Measurements from ENCODE around the gene CABLES1.
A peak's percentile ranks its signal among the peaks of the same experiment; 100 is the strongest.

CABLES1 gene

DNA sequence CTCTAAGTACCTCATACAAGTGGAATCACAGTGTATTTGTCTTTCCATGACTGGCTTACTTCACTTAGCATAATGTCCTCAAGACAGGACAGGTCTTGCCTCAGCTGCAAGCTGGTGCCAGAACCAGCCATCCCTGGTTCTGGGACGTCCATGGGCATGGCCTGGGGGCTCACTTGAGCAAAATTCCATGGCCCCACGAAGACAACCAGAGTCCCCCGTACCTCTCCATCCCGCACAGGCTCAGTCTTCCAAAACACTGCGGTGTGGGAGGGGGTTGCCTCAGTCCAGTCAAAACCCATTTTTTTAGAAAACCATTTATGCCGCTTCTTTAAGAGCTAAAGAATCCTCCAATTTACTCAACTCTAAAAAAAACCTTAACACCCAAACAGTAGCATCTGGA lies 21.7 kb upstream of the CABLES1 start:
- Histone ChIP-seq H3K27ac (ENCODE audit: poor library complexity, severe bottlenecking) (no peak overlapping the region), H3K4me3 (ENCODE audit: severe bottlenecking) (no peak overlapping the region), H3K9me3 (ENCODE audit: severe bottlenecking) (no peaks in the 10 kb centered on the region), H3K4me1 (ENCODE audit: insufficient read depth, poor library complexity, severe bottlenecking) (peaks cover 7% of the 10 kb centered on the region), H3K36me3 (ENCODE audit: low read depth) (no peaks in the 10 kb centered on the region), H3K27me3 (ENCODE audit: insufficient read depth, poor library complexity, severe bottlenecking) (no peaks in the 10 kb centered on the region)
- TF ChIP-seq, protein P1, sequence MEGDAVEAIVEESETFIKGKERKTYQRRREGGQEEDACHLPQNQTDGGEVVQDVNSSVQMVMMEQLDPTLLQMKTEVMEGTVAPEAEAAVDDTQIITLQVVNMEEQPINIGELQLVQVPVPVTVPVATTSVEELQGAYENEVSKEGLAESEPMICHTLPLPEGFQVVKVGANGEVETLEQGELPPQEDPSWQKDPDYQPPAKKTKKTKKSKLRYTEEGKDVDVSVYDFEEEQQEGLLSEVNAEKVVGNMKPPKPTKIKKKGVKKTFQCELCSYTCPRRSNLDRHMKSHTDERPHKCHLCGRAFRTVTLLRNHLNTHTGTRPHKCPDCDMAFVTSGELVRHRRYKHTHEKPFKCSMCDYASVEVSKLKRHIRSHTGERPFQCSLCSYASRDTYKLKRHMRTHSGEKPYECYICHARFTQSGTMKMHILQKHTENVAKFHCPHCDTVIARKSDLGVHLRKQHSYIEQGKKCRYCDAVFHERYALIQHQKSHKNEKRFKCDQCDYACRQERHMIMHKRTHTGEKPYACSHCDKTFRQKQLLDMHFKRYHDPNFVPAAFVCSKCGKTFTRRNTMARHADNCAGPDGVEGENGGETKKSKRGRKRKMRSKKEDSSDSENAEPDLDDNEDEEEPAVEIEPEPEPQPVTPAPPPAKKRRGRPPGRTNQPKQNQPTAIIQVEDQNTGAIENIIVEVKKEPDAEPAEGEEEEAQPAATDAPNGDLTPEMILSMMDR (IDR thresholded peaks at IDR 0.05; ENCODE audit: poor library complexity, severe bottlenecking): no peak
- ATAC-seq (ENCODE audit: low read depth): no peak
- no peak for DNase-seq (ENCODE audit: low spot score)

DNA sequence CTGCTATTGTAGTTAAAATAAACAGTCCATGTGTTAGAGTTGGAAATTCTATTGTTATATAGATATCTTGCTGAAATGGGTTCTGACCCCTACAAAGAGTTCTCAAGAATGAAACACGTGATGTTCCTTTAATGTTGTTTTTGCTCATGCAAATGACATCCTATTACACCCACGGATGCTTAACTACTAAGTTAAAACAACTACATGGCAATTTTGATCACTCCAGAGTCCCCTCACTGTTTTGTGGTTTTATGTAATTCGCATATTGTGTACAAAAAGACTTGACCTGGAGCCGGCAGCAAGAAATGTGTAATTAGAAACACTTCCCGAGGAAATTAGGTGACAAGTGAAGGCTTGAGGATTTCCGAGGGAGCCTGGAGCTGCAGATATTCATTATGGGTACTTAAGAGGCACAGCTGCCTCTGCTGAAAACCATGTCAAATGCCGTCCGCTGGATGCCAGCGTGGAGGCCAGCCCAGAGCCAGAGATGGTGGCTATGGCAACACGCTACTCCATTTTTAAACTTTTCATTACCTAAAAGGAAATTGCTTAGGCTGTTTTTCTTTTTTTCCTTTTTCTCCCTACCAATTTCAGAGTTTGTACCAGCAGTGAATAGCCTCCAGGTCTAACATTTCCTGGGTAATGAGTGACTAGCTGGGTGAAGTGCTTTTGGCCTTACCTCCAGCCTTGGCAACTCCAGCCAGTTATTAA lies 21.0 kb upstream of the CABLES1 start:
- no peak for ATAC-seq (ENCODE audit: low read depth)
- no peak for DNase-seq (ENCODE audit: low spot score)
- H3K27ac ChIP-seq (ENCODE audit: poor library complexity, severe bottlenecking): no peak overlapping the region

GRCh38 chr18:23114911-23115310 lies 20.4 kb upstream of the CABLES1 start:
- Histone ChIP-seq H3K27ac (ENCODE audit: poor library complexity, severe bottlenecking) (no peak overlapping the region), H3K27me3 (ENCODE audit: insufficient read depth, poor library complexity, severe bottlenecking) (no peaks in the 10 kb centered on the region), H3K36me3 (ENCODE audit: low read depth) (no peaks in the 10 kb centered on the region), H3K4me3 (ENCODE audit: severe bottlenecking) (no peak overlapping the region), H3K4me1 (ENCODE audit: insufficient read depth, poor library complexity, severe bottlenecking) (peaks cover 7% of the 10 kb centered on the region), H3K9me3 (ENCODE audit: severe bottlenecking) (no peaks in the 10 kb centered on the region)
- ATAC-seq (ENCODE audit: low read depth) (no peak), DNase-seq (ENCODE audit: low spot score) (no peak)
- TF ChIP-seq, protein P1 (IDR thresholded peaks at IDR 0.05; ENCODE audit: poor library complexity, severe bottlenecking): no peak

More for the DNA sequence above, 21.0 kb upstream of the CABLES1 start:
- Histone ChIP-seq H3K4me1 (ENCODE audit: insufficient read depth, poor library complexity, severe bottlenecking) (peaks cover 7% of the 10 kb centered on the region), H3K27me3 (ENCODE audit: insufficient read depth, poor library complexity, severe bottlenecking) (no peaks in the 10 kb centered on the region), H3K9me3 (ENCODE audit: severe bottlenecking) (no peaks in the 10 kb centered on the region), H3K4me3 (ENCODE audit: severe bottlenecking) (no peak overlapping the region), H3K36me3 (ENCODE audit: low read depth) (no peaks in the 10 kb centered on the region)
- TF ChIP-seq, protein P1 (IDR thresholded peaks at IDR 0.05; ENCODE audit: poor library complexity, severe bottlenecking): no peak

DNA sequence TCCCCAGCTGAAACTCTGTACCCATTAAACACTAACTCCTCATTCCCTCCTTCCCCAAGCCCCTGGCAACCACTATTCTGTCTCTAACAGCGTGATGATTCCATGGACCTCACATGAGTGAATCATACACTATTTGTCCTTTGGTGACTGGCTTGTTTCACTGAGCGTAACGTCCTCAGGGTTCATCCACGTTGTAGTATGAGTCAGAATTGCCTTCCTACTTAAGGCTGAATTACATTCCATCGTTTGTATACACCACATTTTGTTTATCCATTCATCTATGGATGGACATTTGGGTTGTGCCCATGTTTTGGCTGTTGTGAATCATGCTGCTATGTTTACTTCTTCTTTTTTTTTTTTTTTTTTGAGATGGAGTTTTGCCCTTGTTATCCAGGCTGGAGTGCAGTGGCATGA lies 19.6 kb upstream of the CABLES1 start:
- Histone ChIP-seq H3K27me3 (ENCODE audit: insufficient read depth, poor library complexity, severe bottlenecking) (no peaks in the 10 kb centered on the region), H3K27ac (ENCODE audit: poor library complexity, severe bottlenecking) (no peak overlapping the region), H3K36me3 (ENCODE audit: low read depth) (no peaks in the 10 kb centered on the region), H3K4me3 (ENCODE audit: severe bottlenecking) (no peak overlapping the region), H3K9me3 (ENCODE audit: severe bottlenecking) (no peaks in the 10 kb centered on the region), H3K4me1 (ENCODE audit: insufficient read depth, poor library complexity, severe bottlenecking) (peaks cover 7% of the 10 kb centered on the region)
- no peak for DNase-seq (ENCODE audit: low spot score)
- TF ChIP-seq, protein P1 (IDR thresholded peaks at IDR 0.05; ENCODE audit: poor library complexity, severe bottlenecking): no peak
- ATAC-seq (ENCODE audit: low read depth): peak; percentile 98

DNA sequence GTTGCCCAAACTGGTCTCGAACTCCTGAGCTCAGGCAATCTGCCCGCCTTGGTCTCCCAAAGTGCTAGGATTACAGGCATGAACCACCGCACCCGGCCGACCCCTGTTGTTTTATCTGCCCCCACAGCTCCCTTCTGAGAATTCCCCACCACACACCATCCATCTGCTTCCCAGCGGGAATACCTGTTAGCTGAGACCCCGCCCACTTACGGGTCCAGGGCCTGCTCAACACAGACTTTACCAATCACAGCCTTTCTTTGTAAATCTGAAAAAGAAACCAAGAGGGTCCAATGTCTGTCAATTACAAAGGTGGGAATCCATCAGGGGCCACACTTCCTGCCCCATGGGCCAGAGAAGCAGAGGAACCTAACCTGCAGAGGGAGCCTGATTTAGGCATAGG lies 14.2 kb upstream of the CABLES1 start:
- TF ChIP-seq, protein P1 (IDR thresholded peaks at IDR 0.05; ENCODE audit: poor library complexity, severe bottlenecking): no peak
- peaks cover under 1% of the 10 kb centered on the region for H3K4me1 ChIP-seq (ENCODE audit: insufficient read depth, poor library complexity, severe bottlenecking)
- ATAC-seq (ENCODE audit: low read depth): no peak

More for the DNA sequence above, 14.2 kb upstream of the CABLES1 start:
- DNase-seq (ENCODE audit: low spot score): no peak
- Histone ChIP-seq H3K27ac (ENCODE audit: poor library complexity, severe bottlenecking) (no peak overlapping the region), H3K27me3 (ENCODE audit: insufficient read depth, poor library complexity, severe bottlenecking) (no peaks in the 10 kb centered on the region), H3K9me3 (ENCODE audit: severe bottlenecking) (no peaks in the 10 kb centered on the region), H3K36me3 (ENCODE audit: low read depth) (no peaks in the 10 kb centered on the region), H3K4me3 (ENCODE audit: severe bottlenecking) (no peak overlapping the region)

Measured in RWPE2 (cell line).